ENCODE data around the gene ACER2.

Gene ACER2

GRCh38 chr9:19456426-19456825 lies 47.6 kb downstream of the ACER2 start:
- DNase-seq: no peak
- Mint-ChIP-seq H3K4me1 (peaks cover 9% of the 10 kb centered on the region), H3K27me3 (no peaks in the 10 kb centered on the region), H3K4me3 (no peak overlapping the region), H3K36me3 (ENCODE audit: low read depth) (no peaks in the 10 kb centered on the region), H3K27ac (no peak overlapping the region), H3K9me3 (no peaks in the 10 kb centered on the region)
- ATAC-seq: no peak

- peak; percentile 79 for ATAC-seq
- no peak overlapping the region for H3K27ac Mint-ChIP-seq
- peaks cover 9% of the 10 kb centered on the region for H3K4me1 Mint-ChIP-seq
- no peaks in the 10 kb centered on the region for H3K9me3 Mint-ChIP-seq
- peak; percentile 57 for DNase-seq
- H3K4me3 Mint-ChIP-seq: peak overlapping the region; percentile 46
- no peaks in the 10 kb centered on the region for H3K27me3 Mint-ChIP-seq
- H3K36me3 Mint-ChIP-seq (ENCODE audit: low read depth): no peaks in the 10 kb centered on the region
Measured at GRCh38 chr9:19456996-19457692, 48.3 kb downstream of the ACER2 start.

DNA sequence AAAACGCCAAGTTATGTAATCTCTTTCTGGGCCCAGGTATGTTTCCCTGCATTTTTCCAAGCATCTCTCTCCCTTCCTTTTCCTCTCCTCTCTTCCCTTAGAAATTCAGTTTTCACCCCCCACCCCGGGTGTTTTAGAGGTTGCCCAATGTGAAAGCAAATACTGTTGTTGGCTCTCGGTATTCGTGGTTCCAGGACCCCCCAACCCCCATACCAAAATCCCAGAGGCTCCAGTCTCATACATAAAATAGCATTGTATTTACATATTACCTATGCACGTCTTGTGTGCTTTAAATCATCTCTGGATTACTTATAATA lies 48.8 kb downstream of the ACER2 start:
- H3K9me3 Mint-ChIP-seq: no peaks in the 10 kb centered on the region
- no peaks in the 10 kb centered on the region for H3K36me3 Mint-ChIP-seq (ENCODE audit: low read depth)
- no peak overlapping the region for H3K27ac Mint-ChIP-seq
- no peak for ATAC-seq
- peaks cover 9% of the 10 kb centered on the region for H3K4me1 Mint-ChIP-seq
- no peaks in the 10 kb centered on the region for H3K27me3 Mint-ChIP-seq
- no peak for DNase-seq
- peak overlapping the region; percentile 46 for H3K4me3 Mint-ChIP-seq

GRCh38 chr9:19460243-19460642 lies 51.4 kb downstream of the ACER2 start:
- DNase-seq (no peak), ATAC-seq (no peak)
- Mint-ChIP-seq H3K36me3 (ENCODE audit: low read depth) (no peaks in the 10 kb centered on the region), H3K4me1 (peaks cover 14% of the 10 kb centered on the region), H3K27me3 (no peaks in the 10 kb centered on the region), H3K4me3 (no peak overlapping the region), H3K9me3 (no peaks in the 10 kb centered on the region), H3K27ac (no peak overlapping the region)

- Mint-ChIP-seq H3K27ac (no peak overlapping the region), H3K4me1 (peaks cover 14% of the 10 kb centered on the region), H3K4me3 (no peak overlapping the region), H3K9me3 (no peaks in the 10 kb centered on the region), H3K27me3 (no peaks in the 10 kb centered on the region), H3K36me3 (ENCODE audit: low read depth) (no peaks in the 10 kb centered on the region)
- DNase-seq: no peak
- ATAC-seq: no peak
Measured at GRCh38 chr9:19461135-19461534, 52.3 kb downstream of the ACER2 start.

DNA sequence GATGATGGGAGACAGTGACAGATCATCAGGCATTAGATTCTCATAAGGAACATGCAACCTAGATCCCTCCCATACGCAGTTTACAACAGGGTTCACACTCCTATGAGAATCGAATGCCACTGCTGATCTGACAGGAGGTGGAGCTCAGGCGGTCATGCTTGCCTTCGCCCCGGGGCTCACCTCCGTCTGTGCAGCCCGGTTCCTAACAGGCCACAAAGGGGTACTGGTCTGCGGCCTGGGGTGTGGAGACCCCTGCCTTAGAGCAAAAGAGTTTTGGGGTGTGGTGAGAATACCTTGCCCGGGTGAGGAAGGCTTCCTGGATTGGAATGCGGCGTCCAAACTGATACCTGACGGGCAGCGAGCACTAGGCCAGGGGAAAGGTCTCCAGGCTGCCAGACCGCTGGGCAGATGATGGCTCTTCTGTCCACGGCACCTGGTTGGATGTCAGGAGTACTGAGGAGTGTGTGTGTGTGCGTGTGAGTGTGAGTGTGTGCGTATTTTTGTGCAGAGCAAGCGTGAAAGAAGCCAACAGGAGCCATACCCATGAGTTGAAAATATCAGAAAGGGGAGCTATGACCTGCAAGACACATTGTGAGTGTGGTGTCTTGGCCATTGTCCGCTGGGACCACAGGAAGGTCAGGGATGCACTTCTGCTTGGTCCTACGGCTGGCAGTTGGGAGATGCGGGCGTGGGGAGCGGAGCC lies 55.4 kb downstream of the ACER2 start:
- H3K36me3 Mint-ChIP-seq (ENCODE audit: low read depth): no peaks in the 10 kb centered on the region
- no peaks in the 10 kb centered on the region for H3K27me3 Mint-ChIP-seq
- H3K4me1 Mint-ChIP-seq: peaks cover 6% of the 10 kb centered on the region
- H3K27ac Mint-ChIP-seq: no peak overlapping the region
- peak overlapping the region; percentile 73 for H3K4me3 Mint-ChIP-seq
- no peaks in the 10 kb centered on the region for H3K9me3 Mint-ChIP-seq
- DNase-seq (no peak), ATAC-seq (peak; percentile 2)

- Mint-ChIP-seq H3K27me3 (no peaks in the 10 kb centered on the region), H3K9me3 (no peaks in the 10 kb centered on the region), H3K4me1 (peaks cover 6% of the 10 kb centered on the region), H3K36me3 (ENCODE audit: low read depth) (no peaks in the 10 kb centered on the region), H3K27ac (no peak overlapping the region), H3K4me3 (peak overlapping the region; percentile 73)
- peak; percentile 90 for ATAC-seq
- peak; percentile 76 for DNase-seq
Measured at GRCh38 chr9:19464764-19465585, 56.2 kb downstream of the ACER2 start.

DNA sequence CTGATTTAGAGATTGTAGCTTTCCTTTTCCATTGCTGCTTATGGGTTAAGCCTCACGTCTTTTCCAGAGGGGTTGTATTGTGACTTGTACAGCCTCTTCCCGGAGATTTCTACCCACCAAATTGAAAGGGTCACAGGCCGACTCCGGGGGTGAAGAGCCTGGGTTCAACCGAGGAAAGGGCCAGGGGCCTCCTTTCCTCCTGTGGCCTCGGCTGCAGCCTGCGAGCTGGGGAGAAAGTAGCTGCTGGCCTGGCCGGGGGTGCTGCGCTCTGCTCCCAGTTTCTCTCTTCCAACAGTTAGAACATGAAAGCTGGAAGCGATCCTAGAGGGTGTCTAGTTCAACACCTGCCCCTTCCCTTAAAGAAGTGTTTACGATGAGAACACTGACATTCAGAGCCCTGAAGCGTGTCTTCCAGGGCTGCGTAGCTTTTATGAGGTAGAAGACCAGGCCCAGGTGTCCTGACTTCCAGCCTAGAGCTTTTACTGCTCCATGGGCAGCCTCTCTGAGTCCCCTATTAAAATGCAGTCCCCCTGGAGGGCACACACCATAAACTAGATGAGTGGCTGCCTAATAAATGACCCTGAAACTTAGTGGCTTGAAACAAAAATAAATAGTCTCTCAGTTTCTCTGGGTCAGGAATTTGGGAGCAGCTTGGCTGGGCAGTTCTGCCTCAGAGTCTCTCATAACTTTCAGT lies 56.9 kb downstream of the ACER2 start:
- DNase-seq (no peak), ATAC-seq (no peak)
- H3K4me1 Mint-ChIP-seq: peaks cover 6% of the 10 kb centered on the region
- no peaks in the 10 kb centered on the region for H3K27me3 Mint-ChIP-seq
- no peaks in the 10 kb centered on the region for H3K9me3 Mint-ChIP-seq
- no peak overlapping the region for H3K27ac Mint-ChIP-seq
- no peaks in the 10 kb centered on the region for H3K36me3 Mint-ChIP-seq (ENCODE audit: low read depth)
- H3K4me3 Mint-ChIP-seq: no peak overlapping the region

DNA sequence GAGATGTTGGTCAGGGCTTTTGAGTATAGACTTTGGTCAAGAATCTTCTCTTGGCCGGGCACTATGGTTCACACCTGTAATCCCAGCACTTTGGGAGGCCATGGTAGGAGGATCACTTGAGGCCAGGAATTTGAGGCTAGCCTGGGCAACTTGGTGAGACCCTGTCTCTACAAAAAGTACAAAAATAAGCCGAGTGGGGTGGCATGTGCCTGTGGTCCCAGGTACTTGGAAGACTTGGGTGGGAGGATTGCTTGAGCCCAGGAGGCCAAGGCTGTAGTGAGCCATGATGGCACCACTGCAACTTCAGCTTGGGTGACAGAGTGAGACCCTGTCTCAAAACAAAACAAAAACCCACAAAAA lies 57.5 kb downstream of the ACER2 start:
- Mint-ChIP-seq H3K4me1 (peaks cover 6% of the 10 kb centered on the region), H3K4me3 (no peak overlapping the region), H3K36me3 (ENCODE audit: low read depth) (no peaks in the 10 kb centered on the region), H3K27ac (no peak overlapping the region), H3K27me3 (no peaks in the 10 kb centered on the region), H3K9me3 (no peaks in the 10 kb centered on the region)
- DNase-seq: no peak
- no peak for ATAC-seq

- Mint-ChIP-seq H3K36me3 (ENCODE audit: low read depth) (no peaks in the 10 kb centered on the region), H3K27me3 (no peaks in the 10 kb centered on the region), H3K4me1 (peaks cover 21% of the 10 kb centered on the region), H3K4me3 (no peak overlapping the region), H3K27ac (no peak overlapping the region), H3K9me3 (no peaks in the 10 kb centered on the region)
- ATAC-seq: no peak
- DNase-seq: no peak
Measured at GRCh38 chr9:19469271-19469670, 60.5 kb downstream of the ACER2 start.

DNA sequence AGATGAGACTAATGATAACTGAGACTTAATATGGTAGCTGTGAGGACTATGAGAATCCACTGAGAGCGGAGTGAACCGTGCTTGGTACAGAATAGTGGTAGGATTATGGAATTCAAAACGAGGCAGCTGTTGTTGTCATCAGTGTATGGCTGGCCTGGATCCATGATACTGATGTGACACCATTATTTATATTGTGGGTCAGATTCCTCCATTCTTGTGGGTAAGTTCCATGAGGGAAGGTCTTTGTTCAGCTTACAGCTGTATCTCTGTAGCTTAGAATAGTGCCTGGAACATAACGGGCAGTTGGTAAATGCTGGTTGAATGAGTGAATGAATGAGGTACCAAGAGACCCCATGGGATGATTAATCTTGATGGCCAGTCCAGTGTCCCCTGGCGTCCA lies 61.8 kb downstream of the ACER2 start:
- H3K4me1 Mint-ChIP-seq: peaks cover 18% of the 10 kb centered on the region
- no peak overlapping the region for H3K4me3 Mint-ChIP-seq
- no peaks in the 10 kb centered on the region for H3K9me3 Mint-ChIP-seq
- H3K36me3 Mint-ChIP-seq (ENCODE audit: low read depth): no peaks in the 10 kb centered on the region
- H3K27ac Mint-ChIP-seq: no peak overlapping the region
- DNase-seq (no peak), ATAC-seq (no peak)
- H3K27me3 Mint-ChIP-seq: no peaks in the 10 kb centered on the region

DNA sequence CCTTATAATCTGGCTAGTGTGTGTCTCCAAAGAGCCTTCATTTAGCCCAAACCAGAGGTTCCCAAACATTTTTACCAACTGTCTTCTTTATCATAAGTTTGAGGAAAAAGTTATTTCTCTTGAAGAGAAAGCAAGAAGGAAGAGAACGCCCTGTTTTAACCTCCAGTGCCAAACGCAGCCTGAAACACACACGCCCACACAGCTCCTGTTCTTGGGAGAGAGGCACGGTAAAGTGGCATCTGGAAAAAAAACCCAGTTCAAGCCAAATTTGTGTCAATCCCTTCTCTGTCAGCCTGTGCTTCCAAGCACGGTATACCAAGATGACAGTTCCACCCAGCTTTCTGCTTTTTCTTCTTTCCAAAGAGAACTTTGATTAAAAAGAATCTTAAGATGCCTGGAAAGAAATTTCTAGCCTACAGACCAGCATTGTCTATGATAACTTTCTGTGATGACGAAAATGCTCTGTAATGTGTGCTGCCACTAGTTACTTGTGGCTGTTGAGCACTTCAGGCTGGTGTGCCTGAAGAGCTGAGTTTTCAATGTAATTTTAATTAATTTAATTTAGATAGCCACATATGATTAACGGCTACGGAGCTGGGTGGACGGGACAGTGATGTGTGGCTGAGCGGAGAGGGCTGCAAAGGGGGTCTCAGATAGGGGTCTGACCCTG lies 62.3 kb downstream of the ACER2 start:
- Mint-ChIP-seq H3K36me3 (ENCODE audit: low read depth) (no peaks in the 10 kb centered on the region), H3K4me1 (peaks cover 18% of the 10 kb centered on the region), H3K9me3 (no peaks in the 10 kb centered on the region), H3K4me3 (no peak overlapping the region), H3K27me3 (no peaks in the 10 kb centered on the region), H3K27ac (no peak overlapping the region)
- ATAC-seq (no peak), DNase-seq (no peak)

DNA sequence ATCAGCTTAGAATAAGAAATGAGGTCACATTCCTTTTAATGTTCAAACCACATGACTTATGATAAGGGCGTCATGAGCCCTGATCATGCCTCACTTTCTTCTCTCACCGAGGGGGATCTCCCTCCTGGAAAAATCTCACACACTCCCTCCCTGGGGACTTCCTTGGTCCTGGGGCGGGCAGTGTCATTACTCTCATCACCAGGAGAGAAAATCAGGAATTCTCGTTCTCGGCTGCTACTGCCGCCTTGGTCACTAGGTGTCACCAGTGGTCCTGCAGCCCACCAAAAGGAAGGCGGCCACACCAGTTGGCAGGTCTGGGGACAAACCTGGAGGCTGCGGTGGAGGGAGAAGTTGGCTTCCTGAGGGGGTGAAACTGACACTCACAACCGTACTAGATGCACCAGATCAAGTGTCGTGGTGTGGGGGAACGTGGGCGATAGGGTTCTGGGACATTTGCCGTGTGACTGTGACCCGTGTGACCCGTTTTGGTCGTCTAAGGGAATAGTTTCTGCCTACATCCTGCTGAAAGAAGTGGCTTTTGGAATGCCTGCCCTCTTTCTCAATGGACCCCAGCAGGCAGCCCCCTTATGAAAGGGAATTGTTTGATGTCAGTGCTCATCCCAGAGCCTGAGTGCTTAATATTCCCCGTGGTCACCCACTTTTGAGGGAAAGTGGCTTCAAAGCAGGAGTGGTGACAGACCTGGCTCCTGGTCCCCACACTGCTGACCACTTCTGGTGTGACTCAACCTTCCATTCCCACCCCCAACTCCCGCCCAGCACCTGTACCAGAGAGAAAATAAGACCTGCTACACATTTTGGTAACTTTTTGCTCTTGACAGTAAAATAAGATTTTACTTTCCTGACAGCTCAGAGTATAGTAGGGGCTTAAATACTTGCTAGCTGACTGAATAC lies 63.2 kb downstream of the ACER2 start:
- Mint-ChIP-seq H3K27me3 (no peaks in the 10 kb centered on the region), H3K36me3 (ENCODE audit: low read depth) (no peaks in the 10 kb centered on the region), H3K4me1 (peaks cover 18% of the 10 kb centered on the region), H3K4me3 (peak overlapping the region; percentile 41), H3K9me3 (no peaks in the 10 kb centered on the region), H3K27ac (peak overlapping the region; percentile 14)
- DNase-seq (peak; percentile 69), ATAC-seq (peak; percentile 83)

Data from activated naive CD8-positive, alpha-beta T cell treated with anti-CD3 and anti-CD28 coated beads, Interleukin-2, amount 50 U/mL, for 24 hours (primary cell).